NCI-H1417 treated with DMSO at 0.1 percent for 48 hours (cell line): ENCODE measurements around the gene SHISA6.

Source experiments
- DNase-seq: peaks from one replicate; lab custom pipeline; 2025; lab: John Stamatoyannopoulos, UW

The SHISA6 gene

GRCh38 chr17:11598274-11599221 is 357.5 kb downstream of the SHISA6 start, which contains the start of gene DNAH9:
TSS of gene DNAH9 (plus strand) at chr17:11598470. CDS start at chr17:11598499, 29 bp downstream.
- DNase-seq, result no peak

- DNase-seq, result no peak
These were observed 360.6 kb downstream of the SHISA6 start for GRCh38 chr17:11601661-11602060.

- DNase-seq, result no peak
These were observed 367.4 kb downstream of the SHISA6 start for GRCh38 chr17:11608396-11608795.

DNA sequence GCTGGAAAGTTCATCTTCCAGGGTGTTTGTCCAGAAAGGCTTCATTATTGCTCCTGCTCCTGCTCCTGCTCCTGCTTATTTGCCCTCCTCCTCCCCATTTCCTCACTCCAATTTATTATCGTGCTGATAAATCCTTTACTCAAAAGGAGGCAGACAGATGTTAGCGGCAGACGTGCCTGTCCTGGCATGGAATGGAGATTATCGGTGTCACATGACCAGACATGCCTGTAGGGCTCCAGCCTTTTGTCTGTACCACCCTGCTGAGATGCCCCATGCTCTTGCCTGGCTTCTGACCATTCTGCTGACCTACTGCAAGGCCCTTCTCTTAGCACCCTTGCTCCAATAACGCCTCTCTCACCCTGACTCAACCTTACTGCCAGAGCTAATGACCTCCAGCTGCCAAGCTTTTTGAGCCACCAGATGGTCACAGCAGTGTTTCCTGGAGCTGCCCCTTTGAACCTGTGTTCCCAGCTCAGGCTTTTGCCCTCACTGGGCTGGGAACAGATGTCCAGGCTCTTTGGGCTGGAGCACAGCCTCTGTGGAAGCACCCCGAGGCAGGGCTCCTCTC is 370.1 kb downstream of the SHISA6 start:
- no peak for DNase-seq

DNA sequence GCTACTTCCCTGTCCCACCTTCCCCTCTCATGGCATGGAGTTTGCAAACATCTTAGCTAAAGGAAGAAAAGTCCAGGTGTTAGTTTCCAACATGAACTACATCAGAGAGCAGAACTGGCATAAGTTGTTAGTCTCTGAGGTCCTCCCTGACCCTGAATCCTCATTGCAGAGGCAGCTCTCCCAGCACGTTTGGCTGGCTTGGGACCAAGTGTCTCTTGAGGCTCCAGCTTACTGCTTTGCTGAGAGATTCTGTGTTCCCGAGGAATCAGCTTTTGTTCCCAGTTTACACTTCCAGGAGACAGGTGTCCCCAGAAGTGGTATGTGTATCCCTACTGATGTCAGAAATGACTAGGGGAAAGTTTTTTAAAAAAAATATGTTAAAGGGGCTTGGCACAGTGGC is 371.9 kb downstream of the SHISA6 start:
- DNase-seq, result no peak
